Measurements from ENCODE around the gene MAVS. TPM values are rescaled to one million over a fixed set of nuclear protein-coding genes. Genes with fewer than 3 reads are reported as not detected.

Gene MAVS
- total RNA-seq, 1 donor from 2014 or later, result 41.5 TPM

- Histone ChIP-seq H3K27ac (peak overlapping the region; percentile 19), H3K27me3 (no peaks in the 10 kb centered on the region), H3K4me1 (peaks cover 82% of the 10 kb centered on the region), H3K4me3 (no peak overlapping the region), H3K36me3 (peaks cover 3% of the 10 kb centered on the region), H3K9me3 (no peaks in the 10 kb centered on the region)
- DNase-seq, result no peak
- peak; percentile 61 for ATAC-seq
- intact Hi-C loops (cut with DNase I), result no loop called here
- no peak for TF ChIP-seq CTCF (IDR thresholded peaks at IDR 0.05)
Measured at GRCh38 chr20:3900187-3900604, 53.6 kb downstream of the MAVS start.

DNA sequence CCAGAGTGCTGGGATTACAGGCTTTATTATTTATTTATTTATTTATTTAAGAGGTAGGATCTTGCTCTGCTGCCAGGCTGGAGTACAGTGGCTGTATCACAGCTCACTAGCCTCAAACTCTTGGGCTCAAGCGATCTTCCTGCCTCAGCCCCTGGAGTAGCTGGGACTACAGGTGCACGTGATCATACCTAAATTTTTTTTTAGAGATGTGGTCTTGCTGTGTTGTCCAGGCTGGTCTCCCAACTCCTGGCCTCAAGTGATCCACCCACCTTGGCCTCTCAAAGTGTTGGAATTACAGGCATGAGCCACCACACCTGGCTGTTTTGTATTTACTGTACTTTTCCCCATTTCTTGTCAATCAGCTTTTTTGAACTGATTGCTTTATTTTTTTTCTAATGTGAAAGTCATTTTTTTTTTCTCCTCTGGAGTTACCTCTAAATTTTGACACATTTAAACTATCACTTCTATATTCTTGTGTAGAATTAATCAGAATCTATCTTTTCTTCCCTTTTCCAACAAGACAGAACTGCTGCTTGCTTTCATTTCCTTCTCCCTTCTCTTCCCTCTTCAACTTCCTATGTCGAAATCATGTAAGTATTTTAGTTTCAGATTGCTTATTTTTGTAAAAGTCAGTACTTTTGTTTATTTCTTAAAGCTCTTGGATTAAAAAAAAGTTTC lies 54.5 kb downstream of the MAVS start:
- Histone ChIP-seq H3K36me3 (no peaks in the 10 kb centered on the region), H3K4me1 (peaks cover 75% of the 10 kb centered on the region), H3K27ac (peak overlapping the region; percentile 4), H3K4me3 (peak overlapping the region; percentile 30), H3K9me3 (no peaks in the 10 kb centered on the region), H3K27me3 (no peaks in the 10 kb centered on the region)
- ATAC-seq (peak; percentile 58), DNase-seq (no peak)
- no peak for TF ChIP-seq CTCF (IDR thresholded peaks at IDR 0.05)
- intact Hi-C loops (cut with DNase I), result no loop called here

DNA sequence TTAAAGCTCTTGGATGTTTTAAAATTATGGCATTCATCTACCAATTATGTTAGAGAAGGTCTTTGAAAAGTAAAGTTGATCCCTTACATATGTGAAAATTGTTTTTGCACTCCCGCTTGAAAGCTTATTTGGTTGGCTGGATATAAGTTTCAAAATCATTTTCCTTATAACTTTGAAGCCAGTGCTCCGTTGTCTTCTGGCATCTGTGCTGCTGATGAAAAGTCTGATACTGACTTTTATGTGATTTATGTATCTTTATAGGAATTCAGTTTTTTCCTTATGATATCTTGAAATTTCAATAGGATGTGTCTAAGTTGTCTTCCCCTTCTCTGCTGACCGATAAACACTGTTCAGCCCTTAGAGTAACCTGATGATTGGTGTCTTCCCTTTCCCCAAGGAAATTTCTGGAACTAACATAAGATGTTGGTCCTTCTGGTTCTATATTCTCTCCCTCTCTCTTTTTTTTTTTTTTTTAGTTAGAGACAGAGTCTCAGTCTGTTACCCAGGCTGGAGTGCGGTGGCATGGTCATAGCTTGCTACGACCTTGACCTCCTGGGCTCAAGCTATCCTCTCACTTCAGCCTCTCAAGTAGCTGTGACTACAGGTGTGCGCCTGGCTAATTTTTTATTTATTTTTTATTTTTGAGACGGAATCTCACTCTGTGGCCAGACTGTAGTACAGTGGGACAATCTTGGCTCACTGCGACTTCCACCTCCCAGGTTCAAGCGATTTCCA lies 55.2 kb downstream of the MAVS start:
- Histone ChIP-seq H3K27me3 (no peaks in the 10 kb centered on the region), H3K9me3 (no peaks in the 10 kb centered on the region), H3K36me3 (no peaks in the 10 kb centered on the region), H3K4me1 (peaks cover 68% of the 10 kb centered on the region), H3K4me3 (peak overlapping the region; percentile 30), H3K27ac (peak overlapping the region; percentile 4)
- TF ChIP-seq CTCF (IDR thresholded peaks at IDR 0.05), result no peak
- intact Hi-C loops (cut with DNase I), result no loop called here
- no peak for ATAC-seq
- DNase-seq, result no peak

- Histone ChIP-seq H3K9me3 (no peaks in the 10 kb centered on the region), H3K27me3 (no peaks in the 10 kb centered on the region), H3K4me1 (peaks cover 65% of the 10 kb centered on the region), H3K36me3 (no peaks in the 10 kb centered on the region), H3K4me3 (peak overlapping the region; percentile 30), H3K27ac (peak overlapping the region; percentile 4)
- no peak for ATAC-seq
- TF ChIP-seq CTCF (IDR thresholded peaks at IDR 0.05), result no peak
- intact Hi-C loops (cut with DNase I), result no loop called here
- DNase-seq, result no peak
Measured at GRCh38 chr20:3902446-3902845, 55.8 kb downstream of the MAVS start.

- no peak for TF ChIP-seq CTCF (IDR thresholded peaks at IDR 0.05)
- Histone ChIP-seq H3K4me3 (no peak overlapping the region), H3K9me3 (no peaks in the 10 kb centered on the region), H3K27me3 (no peaks in the 10 kb centered on the region), H3K36me3 (peaks cover 15% of the 10 kb centered on the region), H3K27ac (no peak overlapping the region), H3K4me1 (peaks cover 50% of the 10 kb centered on the region)
- ATAC-seq (no peak), DNase-seq (no peak)
- intact Hi-C loops (cut with DNase I), result no loop called here
Measured at GRCh38 chr20:3904224-3904623, 57.6 kb downstream of the MAVS start.

All from upper lobe of right lung (tissue), 1 donor.